K562 (cell line): Measurements from ENCODE around the gene CHMP4B.

Source experiments
- CTCF ChIP-seq, 3 experiments: IDR thresholded peaks in 2 of 3; conservative IDR thresholded peaks in 1 of 3; 2 replicates each; pipeline ENCODE4 v1.5.1; 2011 to 2012; ENCODE audit warnings: low read length in 3 of 3, mild to moderate bottlenecking in 3 of 3, control low read depth in 2 of 3, improper control_type of control experiment in 1 of 3, inconsistent platforms in 1 of 3, low read depth in 1 of 3, mixed read lengths in 1 of 3, moderate library complexity in 1 of 3; ENCODE audit not compliant: insufficient read depth in 2 of 3
- USF2 ChIP-seq: sonication (generic); formaldehyde crosslinking; IDR thresholded peaks from 2 replicates; pipeline ENCODE4 v1.5.0; 2020; ENCODE audit warnings: missing genetic modification reagents
- ZNF830 ChIP-seq: fragments of 250-450 bp; sonication (Bioruptor Pico); IDR thresholded peaks from 2 replicates; pipeline ENCODE4 v1.5.0; 2021; ENCODE audit warnings: mild to moderate bottlenecking

DNA sequence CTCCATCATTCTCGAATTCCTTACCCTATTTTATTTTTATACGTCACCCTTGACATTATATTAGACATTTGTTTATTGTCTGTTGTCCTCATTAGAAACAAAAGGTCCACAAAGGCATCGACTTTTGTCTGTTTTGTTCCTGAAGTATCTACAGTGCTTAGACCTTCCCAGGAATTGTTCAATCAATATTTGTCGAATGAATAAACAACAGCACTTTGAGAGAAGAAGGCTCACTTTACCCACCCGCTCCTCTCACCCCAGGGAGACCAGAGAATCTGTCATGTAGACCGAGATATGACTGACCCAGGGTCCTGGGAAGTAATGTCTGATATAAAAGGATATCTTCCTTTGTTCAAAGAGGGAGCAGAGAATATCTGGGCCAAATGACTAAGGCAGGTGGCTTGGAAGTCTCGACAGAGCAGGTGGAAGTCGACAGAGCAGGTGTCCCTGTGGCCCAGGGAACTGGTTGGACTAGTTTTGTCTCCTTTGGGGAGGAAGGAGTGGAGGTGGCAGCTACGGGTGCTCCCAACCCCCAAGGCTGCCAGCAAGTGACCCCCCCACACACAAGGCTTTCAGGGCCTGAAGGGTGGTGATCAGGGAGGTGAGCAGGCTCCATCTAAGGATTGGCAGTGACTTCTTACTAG, 14.8 kb upstream of the CHMP4B start:
- TF ChIP-seq USF2 (CRISPR knock-in tag) (no peak), CTCF (IDR thresholded peaks at IDR 0.05 in 2 of 3, conservative IDR thresholded peaks at IDR 0.05 in 1 of 3; ENCODE audit: insufficient read depth in 2 of 3, low read depth in 1 of 3, low read length in 3 of 3) (no peak), ZNF830 (no peak)
